ENCODE data around the gene FGD5. TPM values are rescaled to one million over a fixed set of nuclear protein-coding genes. Genes with fewer than 3 reads are reported as not detected.

The FGD5 gene
- total and polyA plus RNA-seq, 8 donors: 1.2 to 34.1 (median 9.0) TPM

- intact Hi-C loops (cut with DNase I; ENCODE audit: low total_unique reads): no loop called here
- H3K4me3 ChIP-seq: no peak overlapping the region
- H3K9me3 ChIP-seq: no peaks in the 10 kb centered on the region
- DNase-seq: no peak
- 83 to 86% (median 84%) methylated on average over 16 of the region's 16 CpGs for WGBS, 5 donors
- H3K27ac ChIP-seq: no peak overlapping the region
- TF ChIP-seq EP300 (IDR thresholded peaks at IDR 0.05) (no peak), POLR2AphosphoS5 (IDR thresholded peaks at IDR 0.05) (no peak), POLR2A (IDR thresholded peaks at IDR 0.05) (no peak), CTCF (IDR thresholded peaks at IDR 0.05) (no peak)
- H3K27me3 ChIP-seq: peaks cover 0 to 22% (median 0%) of the 10 kb centered on the region in 3 donors
- peaks cover 0 to 14% (median 8%) of the 10 kb centered on the region in 4 donors for H3K4me1 ChIP-seq
- peaks cover 0 to 24% (median 19%) of the 10 kb centered on the region in 4 donors for H3K36me3 ChIP-seq
Measured at GRCh38 chr3:14821151-14821550, 2.4 kb downstream of the FGD5 start.

GRCh38 chr3:14822134-14822533 lies 3.4 kb downstream of the FGD5 start:
- TF ChIP-seq EP300 (IDR thresholded peaks at IDR 0.05) (no peak), CTCF (IDR thresholded peaks at IDR 0.05) (no peak), POLR2A (IDR thresholded peaks at IDR 0.05) (no peak), POLR2AphosphoS5 (IDR thresholded peaks at IDR 0.05) (no peak)
- no peak for DNase-seq
- Histone ChIP-seq H3K27ac (no peak overlapping the region), H3K4me3 (no peak overlapping the region), H3K9me3 (no peaks in the 10 kb centered on the region), H3K4me1 (peaks cover 0 to 14% (median 8%) of the 10 kb centered on the region in 4 donors), H3K27me3 (peaks cover 0 to 28% (median 0%) of the 10 kb centered on the region in 3 donors), H3K36me3 (peaks cover 0 to 24% (median 19%) of the 10 kb centered on the region in 4 donors)
- WGBS, 5 donors: 59 to 74% (median 68%) methylated on average over 3 of the region's 3 CpGs
- intact Hi-C loops (cut with DNase I; ENCODE audit: low total_unique reads): no loop called here

- DNase-seq: no peak
- intact Hi-C loops (cut with DNase I; ENCODE audit: low total_unique reads): no loop called here
- Histone ChIP-seq H3K36me3 (peaks cover 0 to 24% (median 19%) of the 10 kb centered on the region in 4 donors), H3K4me1 (peaks cover 0 to 14% (median 8%) of the 10 kb centered on the region in 4 donors), H3K27me3 (peaks cover 0 to 28% (median 0%) of the 10 kb centered on the region in 3 donors), H3K9me3 (no peaks in the 10 kb centered on the region), H3K27ac (peak overlapping the region in 1 of 5 donors; percentile 60), H3K4me3 (no peak overlapping the region)
- no peak for TF ChIP-seq CTCF (IDR thresholded peaks at IDR 0.05)
- no peak for TF ChIP-seq POLR2A (IDR thresholded peaks at IDR 0.05)
- no peak for TF ChIP-seq POLR2AphosphoS5 (IDR thresholded peaks at IDR 0.05)
- TF ChIP-seq EP300 (IDR thresholded peaks at IDR 0.05): no peak
- 19 to 32% (median 25%) methylated on average over 12 of the region's 12 CpGs for WGBS, 5 donors
Measured at GRCh38 chr3:14822670-14823390, 4.1 kb downstream of the FGD5 start.

- intact Hi-C loops (cut with DNase I; ENCODE audit: low total_unique reads): no loop called here
- peaks cover 0 to 14% (median 8%) of the 10 kb centered on the region in 4 donors for H3K4me1 ChIP-seq
- no peaks in the 10 kb centered on the region for H3K9me3 ChIP-seq
- no peak for DNase-seq
- H3K27me3 ChIP-seq: peaks cover 0 to 28% (median 0%) of the 10 kb centered on the region in 3 donors
- 81 to 94% (median 84%) methylated on average over 2 of the region's 2 CpGs for WGBS, 5 donors
- H3K36me3 ChIP-seq: peaks cover 0 to 24% (median 19%) of the 10 kb centered on the region in 4 donors
- TF ChIP-seq EP300 (IDR thresholded peaks at IDR 0.05): no peak
- TF ChIP-seq CTCF (IDR thresholded peaks at IDR 0.05): no peak
- no peak for TF ChIP-seq POLR2AphosphoS5 (IDR thresholded peaks at IDR 0.05)
- no peak for TF ChIP-seq POLR2A (IDR thresholded peaks at IDR 0.05)
- no peak overlapping the region for H3K4me3 ChIP-seq
- H3K27ac ChIP-seq: peak overlapping the region in 2 of 5 donors; percentile 37 to 60
Measured at GRCh38 chr3:14823393-14823792, 4.6 kb downstream of the FGD5 start.

All from stomach (tissue), 9 donors.